CD8-positive, alpha-beta memory T cell (primary cell): ENCODE data around the gene EXD3. TPM values are rescaled to one million over a fixed set of nuclear protein-coding genes. Genes with fewer than 3 reads are reported as not detected.
A peak's percentile ranks its signal among the peaks of the same experiment; 100 is the strongest.

Experiments used
- CTCF ChIA-PET: fragments of 350-600 bp; sonication (Branson Sonifier 250); formaldehyde crosslinking; loops from one replicate; lab custom pipeline; 2021; ENCODE audit warnings: antibody characterized with exemption; lab: Charles Lee
- POLR2A ChIA-PET: fragments of 350-600 bp; sonication (Branson Sonifier 250); formaldehyde crosslinking; loops from one replicate; lab custom pipeline; 2021; ENCODE audit warnings: antibody characterized with exemption; lab: Charles Lee
- DNase-seq, 5 donors: peaks; one replicate each; pipeline versions ENCODE4 v3.0.0 to v3.0.0-alpha.2; 2020 to 2022; ENCODE audit warnings: mixed read lengths in 1 of 5
- H3K27ac ChIP-seq: one replicate; pipeline ENCODE4 v1.7.0; 2013; ENCODE audit warnings: low read depth, mild to moderate bottlenecking, low read length, moderate library complexity
- H3K27me3 ChIP-seq: 2 replicates; pipeline ENCODE4 v1.7.0; 2013; ENCODE audit warnings: low read length, mild to moderate bottlenecking; ENCODE audit not compliant: insufficient read depth, poor library complexity, severe bottlenecking
- H3K36me3 ChIP-seq: 2 replicates; pipeline ENCODE4 v1.7.0; 2013; ENCODE audit warnings: mild to moderate bottlenecking, low read length, moderate library complexity; ENCODE audit not compliant: insufficient read depth
- H3K4me1 ChIP-seq: 2 replicates; pipeline ENCODE4 v1.7.0; 2013; ENCODE audit warnings: mild to moderate bottlenecking, low read length, moderate library complexity; ENCODE audit not compliant: insufficient read depth
- H3K4me3 ChIP-seq: 2 replicates; pipeline ENCODE4 v1.7.0; 2013; ENCODE audit warnings: mild to moderate bottlenecking, low read length
- H3K9me3 ChIP-seq: 2 replicates; pipeline ENCODE4 v1.7.0; 2013; ENCODE audit warnings: mild to moderate bottlenecking, low read length
- H3K27ac Mint-ChIP-seq, 8 donors: one replicate each; pipeline ENCODE4 v1.8.0; 2020 to 2021; ENCODE audit warnings: mixed read lengths in 8 of 8, mild to moderate bottlenecking in 6 of 8, inconsistent platforms in 3 of 8, moderate library complexity in 3 of 8
- H3K27me3 Mint-ChIP-seq, 2 donors: one replicate each; pipeline ENCODE4 v1.8.0; 2020 to 2021; ENCODE audit warnings: mixed read lengths in 2 of 2, mild to moderate bottlenecking in 1 of 2, moderate library complexity in 1 of 2
- H3K36me3 Mint-ChIP-seq, 3 donors: one replicate each; pipeline ENCODE4 v1.8.0; 2020 to 2021; ENCODE audit warnings: mixed read lengths in 3 of 3, inconsistent platforms in 1 of 3, mild to moderate bottlenecking in 1 of 3
- H3K4me1 Mint-ChIP-seq, 3 donors: one replicate each; pipeline ENCODE4 v1.8.0; 2020 to 2021; ENCODE audit warnings: mixed read lengths in 3 of 3, inconsistent platforms in 1 of 3, mild to moderate bottlenecking in 1 of 3
- H3K4me3 Mint-ChIP-seq, 7 donors: one replicate each; pipeline ENCODE4 v1.8.0; 2020 to 2021; ENCODE audit warnings: mixed read lengths in 7 of 7, mild to moderate bottlenecking in 6 of 7, moderate library complexity in 4 of 7, inconsistent platforms in 2 of 7
- H3K9me3 Mint-ChIP-seq, 5 donors: one replicate each; pipeline ENCODE4 v1.8.0; 2020 to 2022; ENCODE audit warnings: mixed read lengths in 5 of 5, mild to moderate bottlenecking in 3 of 5, moderate library complexity in 2 of 5, inconsistent platforms in 1 of 5
- polyA plus RNA-seq: library from polyadenylated mRNA; unstranded; fragments of 300-500 nt; fragmentation: Illumina TruSeq; gene quantifications from one replicate; pipeline ENCODE4 v1.2.3, GENCODE V29; 2021
- total RNA-seq, 2 experiments: library from RNA; stranded (reverse); gene quantifications; one replicate each; pipeline ENCODE4 v1.2.3, GENCODE V29; 2021

EXD3 gene
- total and polyA plus RNA-seq, 3 experiments from 2014 or later: 4.8 to 6.7 (median 6.6) TPM

GRCh38 chr9:137441289-137441934, 18.4 kb upstream of the EXD3 start, which contains the start of gene ENTPD8:
Gene ENTPD8, minus strand, starts transcription at chr9:137441357. Its CDS starts 3,072 bp downstream, at chr9:137438285.
- Mint-ChIP-seq H3K4me3 (peak within 1 kb of the TSS in 5 of 7 donors; percentile 54 to 81 (median 64)), H3K36me3 (peaks cover 0 to 1% (median 0%) of the 10 kb centered on the region in 3 donors), H3K4me1 (peaks cover 8 to 14% (median 14%) of the 10 kb centered on the region in 3 donors), H3K27ac (peak within 1 kb of the TSS in 2 of 8 donors; percentile 30 to 39), H3K9me3 (peaks cover 0 to 5% (median 3%) of the 10 kb centered on the region in 5 donors), H3K27me3 (peaks cover 18 to 30% of the 10 kb centered on the region in 2 donors)
- H3K36me3 ChIP-seq: no peaks in the 10 kb centered on the region
- peak in 1 of 5 donors; percentile 45 for DNase-seq
- POLR2A ChIA-PET: interaction anchor here (1.1 kb wide), 1 partner anchor 18 kb away, joined by 4 read pairs; the partner anchor contains the start of gene NSMF
- H3K4me1 ChIP-seq: peaks cover 13% of the 10 kb centered on the region
- no peaks in the 10 kb centered on the region for H3K27me3 ChIP-seq
- H3K27ac ChIP-seq: no peak within 1 kb of the TSS
- CTCF ChIA-PET: interaction anchor here (1.4 kb wide), 1 partner anchor 19 kb away, joined by 3 read pairs; the partner anchor contains the start of gene EXD3
- no peak within 1 kb of the TSS for H3K4me3 ChIP-seq
- no peaks in the 10 kb centered on the region for H3K9me3 ChIP-seq

GRCh38 chr9:137439158-137439714, 16.3 kb upstream of the EXD3 start:
- Mint-ChIP-seq H3K27ac (no peak overlapping the region), H3K27me3 (peaks cover 18 to 20% of the 10 kb centered on the region in 2 donors), H3K4me3 (peak overlapping the region in 1 of 7 donors; percentile 48), H3K9me3 (peaks cover 0 to 5% (median 3%) of the 10 kb centered on the region in 5 donors), H3K36me3 (peaks cover 0 to 1% (median 0%) of the 10 kb centered on the region in 3 donors), H3K4me1 (peaks cover 3 to 8% (median 4%) of the 10 kb centered on the region in 3 donors)
- H3K27me3 ChIP-seq: no peaks in the 10 kb centered on the region
- H3K4me1 ChIP-seq: no peaks in the 10 kb centered on the region
- H3K36me3 ChIP-seq: no peaks in the 10 kb centered on the region
- no peak overlapping the region for H3K4me3 ChIP-seq
- POLR2A ChIA-PET: no interaction called here
- DNase-seq: peak in 1 of 5 donors; percentile 39
- H3K9me3 ChIP-seq: no peaks in the 10 kb centered on the region
- no peak overlapping the region for H3K27ac ChIP-seq
- CTCF ChIA-PET: no interaction called here

GRCh38 chr9:137438591-137439157, 15.7 kb upstream of the EXD3 start:
- no peaks in the 10 kb centered on the region for H3K4me1 ChIP-seq
- Mint-ChIP-seq H3K27me3 (peaks cover 18 to 19% of the 10 kb centered on the region in 2 donors), H3K9me3 (peaks cover 0 to 5% (median 3%) of the 10 kb centered on the region in 5 donors), H3K4me3 (no peak overlapping the region), H3K4me1 (peaks cover 3 to 10% (median 4%) of the 10 kb centered on the region in 3 donors), H3K36me3 (peaks cover 0 to 1% (median 0%) of the 10 kb centered on the region in 3 donors), H3K27ac (no peak overlapping the region)
- no peaks in the 10 kb centered on the region for H3K9me3 ChIP-seq
- H3K4me3 ChIP-seq: no peak overlapping the region
- no peaks in the 10 kb centered on the region for H3K36me3 ChIP-seq
- H3K27me3 ChIP-seq: no peaks in the 10 kb centered on the region
- no peak overlapping the region for H3K27ac ChIP-seq
- peak in 1 of 5 donors; percentile 39 for DNase-seq
- ChIA-PET CTCF (no interaction called here), POLR2A (no interaction called here)

- peaks cover 3 to 10% (median 4%) of the 10 kb centered on the region in 3 donors for H3K4me1 Mint-ChIP-seq
- peaks cover 14% of the 10 kb centered on the region in 2 donors for H3K27me3 Mint-ChIP-seq
- H3K9me3 ChIP-seq: no peaks in the 10 kb centered on the region
- no peaks in the 10 kb centered on the region for H3K4me1 ChIP-seq
- no peak overlapping the region for H3K27ac Mint-ChIP-seq
- no peak overlapping the region for H3K27ac ChIP-seq
- POLR2A ChIA-PET: no interaction called here
- H3K36me3 ChIP-seq: no peaks in the 10 kb centered on the region
- H3K4me3 ChIP-seq: no peak overlapping the region
- no peaks in the 10 kb centered on the region for H3K27me3 ChIP-seq
- H3K36me3 Mint-ChIP-seq: peaks cover 0 to 1% (median 0%) of the 10 kb centered on the region in 3 donors
- DNase-seq: peak in 1 of 5 donors; percentile 39
- peaks cover 0 to 3% (median 2%) of the 10 kb centered on the region in 5 donors for H3K9me3 Mint-ChIP-seq
- H3K4me3 Mint-ChIP-seq: no peak overlapping the region
- CTCF ChIA-PET: no interaction called here
These were observed 15.0 kb upstream of the EXD3 start for GRCh38 chr9:137437691-137438590.

GRCh38 chr9:137436761-137437600, 14.0 kb upstream of the EXD3 start:
- no peak overlapping the region for H3K27ac Mint-ChIP-seq
- peaks cover 2 to 9% (median 3%) of the 10 kb centered on the region in 3 donors for H3K4me1 Mint-ChIP-seq
- Histone ChIP-seq H3K27ac (no peak overlapping the region), H3K4me1 (no peaks in the 10 kb centered on the region), H3K9me3 (no peaks in the 10 kb centered on the region), H3K27me3 (no peaks in the 10 kb centered on the region), H3K36me3 (no peaks in the 10 kb centered on the region), H3K4me3 (no peak overlapping the region)
- peaks cover 6 to 7% of the 10 kb centered on the region in 2 donors for H3K27me3 Mint-ChIP-seq
- POLR2A ChIA-PET: no interaction called here
- DNase-seq: peak in 1 of 5 donors; percentile 34
- no peak overlapping the region for H3K4me3 Mint-ChIP-seq
- peaks cover 0 to 2% (median 0%) of the 10 kb centered on the region in 5 donors for H3K9me3 Mint-ChIP-seq
- H3K36me3 Mint-ChIP-seq: peaks cover 0 to 1% (median 0%) of the 10 kb centered on the region in 3 donors
- CTCF ChIA-PET: no interaction called here

GRCh38 chr9:137435980-137436760, 13.2 kb upstream of the EXD3 start:
- Histone ChIP-seq H3K4me1 (no peaks in the 10 kb centered on the region), H3K9me3 (no peaks in the 10 kb centered on the region), H3K27me3 (no peaks in the 10 kb centered on the region), H3K4me3 (no peak overlapping the region), H3K27ac (peak overlapping the region; percentile 54), H3K36me3 (no peaks in the 10 kb centered on the region)
- CTCF ChIA-PET: no interaction called here
- H3K27me3 Mint-ChIP-seq: peaks cover 4% of the 10 kb centered on the region in 2 donors
- no peaks in the 10 kb centered on the region for H3K9me3 Mint-ChIP-seq
- DNase-seq: peak in 1 of 5 donors; percentile 37
- POLR2A ChIA-PET: no interaction called here
- peaks cover 0 to 6% (median 0%) of the 10 kb centered on the region in 3 donors for H3K4me1 Mint-ChIP-seq
- H3K27ac Mint-ChIP-seq: no peak overlapping the region
- no peaks in the 10 kb centered on the region for H3K36me3 Mint-ChIP-seq
- H3K4me3 Mint-ChIP-seq: no peak overlapping the region
